ENCODE measurements around the gene XXYLT1. TPM values are rescaled to one million over a fixed set of nuclear protein-coding genes. Genes with fewer than 3 reads are reported as not detected.

Gene XXYLT1
- total RNA-seq, 1 donor from 2014 or later = 16.4 TPM

DNA sequence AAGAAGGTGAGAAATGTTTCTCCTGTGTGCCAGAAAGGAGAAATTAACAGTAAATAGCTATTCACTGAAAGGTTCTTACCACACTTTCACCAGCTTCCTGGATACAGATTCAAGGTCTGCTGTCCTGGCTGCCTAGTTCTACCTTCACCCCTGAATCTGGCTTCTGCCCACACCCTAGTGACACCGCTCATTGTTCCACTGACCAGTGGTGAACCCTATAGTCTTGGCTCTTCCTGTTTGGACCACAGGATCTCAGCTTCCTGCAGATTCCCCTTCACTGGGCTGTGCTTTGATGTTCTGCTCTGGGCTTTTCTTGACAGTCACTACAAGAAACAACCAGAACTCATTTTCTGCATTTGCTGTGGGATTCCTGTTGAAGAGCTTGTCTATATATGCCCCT, 250.0 kb downstream of the XXYLT1 start:
- H3F3A ChIP-seq (ENCODE audit: low read depth) = no peaks in the 10 kb centered on the region
- Mint-ChIP-seq H3K36me3 (peaks cover 1% of the 10 kb centered on the region), H3K4me1 (peaks cover 6% of the 10 kb centered on the region), H3K4me3 (no peak overlapping the region), H3K27me3 (ENCODE audit: insufficient read depth, low read depth) (peaks cover 12% of the 10 kb centered on the region), H3K27ac (no peak overlapping the region), H3K9me3 (peaks cover 15% of the 10 kb centered on the region)
- no peak for DNase-seq (ENCODE audit: low spot score)
- H2AFZ ChIP-seq (replicated peaks) = no peak overlapping the region
- no peak overlapping the region for H3K4me2 ChIP-seq
- no peak overlapping the region for H3K27ac ChIP-seq
- H3K9ac ChIP-seq = no peak overlapping the region
- TF ChIP-seq EZH2phosphoT487 (IDR thresholded peaks at IDR 0.05) (no peak), EZH2 (IDR thresholded peaks at IDR 0.05) (no peak)
- TF ChIP-seq, protein P1, sequence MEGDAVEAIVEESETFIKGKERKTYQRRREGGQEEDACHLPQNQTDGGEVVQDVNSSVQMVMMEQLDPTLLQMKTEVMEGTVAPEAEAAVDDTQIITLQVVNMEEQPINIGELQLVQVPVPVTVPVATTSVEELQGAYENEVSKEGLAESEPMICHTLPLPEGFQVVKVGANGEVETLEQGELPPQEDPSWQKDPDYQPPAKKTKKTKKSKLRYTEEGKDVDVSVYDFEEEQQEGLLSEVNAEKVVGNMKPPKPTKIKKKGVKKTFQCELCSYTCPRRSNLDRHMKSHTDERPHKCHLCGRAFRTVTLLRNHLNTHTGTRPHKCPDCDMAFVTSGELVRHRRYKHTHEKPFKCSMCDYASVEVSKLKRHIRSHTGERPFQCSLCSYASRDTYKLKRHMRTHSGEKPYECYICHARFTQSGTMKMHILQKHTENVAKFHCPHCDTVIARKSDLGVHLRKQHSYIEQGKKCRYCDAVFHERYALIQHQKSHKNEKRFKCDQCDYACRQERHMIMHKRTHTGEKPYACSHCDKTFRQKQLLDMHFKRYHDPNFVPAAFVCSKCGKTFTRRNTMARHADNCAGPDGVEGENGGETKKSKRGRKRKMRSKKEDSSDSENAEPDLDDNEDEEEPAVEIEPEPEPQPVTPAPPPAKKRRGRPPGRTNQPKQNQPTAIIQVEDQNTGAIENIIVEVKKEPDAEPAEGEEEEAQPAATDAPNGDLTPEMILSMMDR (IDR thresholded peaks at IDR 0.05) = no peak
- no peak overlapping the region for H3K4me3 ChIP-seq
- no peaks in the 10 kb centered on the region for H3K36me3 ChIP-seq
- H4K20me1 ChIP-seq (ENCODE audit: low read depth) = no peaks in the 10 kb centered on the region
- no peaks in the 10 kb centered on the region for H3K9me3 ChIP-seq (ENCODE audit: low read depth)
- H3K27me3 ChIP-seq = no peaks in the 10 kb centered on the region
- H3K4me1 ChIP-seq = no peaks in the 10 kb centered on the region
- no peaks in the 10 kb centered on the region for H3K79me2 ChIP-seq (ENCODE audit: low read depth)

DNA sequence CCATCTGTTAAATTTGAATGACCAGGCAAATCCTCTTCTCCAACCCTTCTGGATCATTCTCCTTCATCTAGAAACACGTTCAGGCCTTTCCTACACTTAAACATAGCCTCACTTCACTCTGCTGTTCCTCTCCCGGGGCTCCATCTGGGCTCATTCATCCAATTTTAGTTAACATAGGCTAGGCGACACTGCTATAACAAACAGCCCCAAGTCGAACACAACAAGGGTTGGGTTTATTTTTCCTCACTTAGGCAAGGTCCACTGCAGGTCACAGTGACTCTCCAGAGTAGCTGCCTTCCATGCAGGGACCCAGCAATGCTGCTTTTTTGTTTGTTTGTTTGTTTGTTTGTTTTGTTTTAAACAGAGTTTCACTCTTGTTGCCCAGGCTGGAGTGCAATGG, 250.8 kb downstream of the XXYLT1 start:
- H3K27me3 Mint-ChIP-seq (ENCODE audit: insufficient read depth, low read depth) = peaks cover 14% of the 10 kb centered on the region

DNA sequence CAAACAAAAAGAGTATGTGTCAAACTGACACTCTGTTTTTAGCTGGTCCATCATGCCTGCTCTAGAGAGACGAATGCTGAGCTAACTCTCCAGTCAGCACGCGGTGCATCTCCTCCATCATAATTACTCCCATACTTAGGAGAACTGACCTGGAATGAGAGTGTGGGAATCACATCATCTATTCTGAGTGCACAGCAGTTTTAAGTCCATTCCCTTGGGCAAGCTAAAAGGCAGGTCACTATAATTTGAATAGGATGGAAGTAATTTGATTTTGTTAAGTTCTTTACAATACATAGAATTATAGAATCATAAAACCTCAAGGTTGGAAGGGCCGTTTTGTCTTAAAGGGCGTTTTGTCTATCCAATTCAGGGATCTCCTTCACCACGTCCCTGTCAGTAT, 251.6 kb downstream of the XXYLT1 start:
- H3K27me3 Mint-ChIP-seq (ENCODE audit: insufficient read depth, low read depth) = peaks cover 14% of the 10 kb centered on the region
- H3K4me3 Mint-ChIP-seq = no peak overlapping the region
- H3K27ac Mint-ChIP-seq = no peak overlapping the region

More for the DNA sequence above, 250.8 kb downstream of the XXYLT1 start:
- no peak overlapping the region for H3K9ac ChIP-seq
- peaks cover under 1% of the 10 kb centered on the region for H3K36me3 Mint-ChIP-seq
- no peaks in the 10 kb centered on the region for H3K4me1 ChIP-seq
- no peak overlapping the region for H3K27ac ChIP-seq
- no peaks in the 10 kb centered on the region for H3K27me3 ChIP-seq
- no peak overlapping the region for H3K4me3 ChIP-seq
- H3F3A ChIP-seq (ENCODE audit: low read depth) = no peaks in the 10 kb centered on the region
- H3K79me2 ChIP-seq (ENCODE audit: low read depth) = no peaks in the 10 kb centered on the region
- no peaks in the 10 kb centered on the region for H3K9me3 ChIP-seq (ENCODE audit: low read depth)
- no peaks in the 10 kb centered on the region for H3K36me3 ChIP-seq
- TF ChIP-seq, protein P1 (IDR thresholded peaks at IDR 0.05) = no peak
- TF ChIP-seq EZH2 (IDR thresholded peaks at IDR 0.05) (no peak), EZH2phosphoT487 (IDR thresholded peaks at IDR 0.05) (no peak)
- H3K4me1 Mint-ChIP-seq = peaks cover under 1% of the 10 kb centered on the region
- no peak for DNase-seq (ENCODE audit: low spot score)
- no peak overlapping the region for H3K27ac Mint-ChIP-seq
- H4K20me1 ChIP-seq (ENCODE audit: low read depth) = no peaks in the 10 kb centered on the region
- no peak overlapping the region for H2AFZ ChIP-seq (replicated peaks)
- no peak overlapping the region for H3K4me3 Mint-ChIP-seq
- no peak overlapping the region for H3K4me2 ChIP-seq
- H3K9me3 Mint-ChIP-seq = peaks cover 12% of the 10 kb centered on the region

More for the DNA sequence above, 251.6 kb downstream of the XXYLT1 start:
- Mint-ChIP-seq H3K36me3 (no peaks in the 10 kb centered on the region), H3K4me1 (no peaks in the 10 kb centered on the region), H3K9me3 (peaks cover 11% of the 10 kb centered on the region)
- no peak for DNase-seq (ENCODE audit: low spot score)
- no peaks in the 10 kb centered on the region for H3F3A ChIP-seq (ENCODE audit: low read depth)
- H3K4me1 ChIP-seq = no peaks in the 10 kb centered on the region
- H3K36me3 ChIP-seq = no peaks in the 10 kb centered on the region
- H3K27ac ChIP-seq = no peak overlapping the region
- no peaks in the 10 kb centered on the region for H3K79me2 ChIP-seq (ENCODE audit: low read depth)
- no peak overlapping the region for H2AFZ ChIP-seq (replicated peaks)
- H4K20me1 ChIP-seq (ENCODE audit: low read depth) = no peaks in the 10 kb centered on the region
- H3K27me3 ChIP-seq = no peaks in the 10 kb centered on the region
- no peak overlapping the region for H3K9ac ChIP-seq
- no peaks in the 10 kb centered on the region for H3K9me3 ChIP-seq (ENCODE audit: low read depth)
- TF ChIP-seq, protein P1 (IDR thresholded peaks at IDR 0.05) = no peak
- TF ChIP-seq EZH2phosphoT487 (IDR thresholded peaks at IDR 0.05) = no peak
- no peak for TF ChIP-seq EZH2 (IDR thresholded peaks at IDR 0.05)
- H3K4me3 ChIP-seq = no peak overlapping the region
- H3K4me2 ChIP-seq = no peak overlapping the region

Small RNAs within 50 kb of the gene (microRNA-seq; reads per million reads assigned to microRNA genes)
- not detected for gene MIR3137

Small RNAs within 50 kb of the gene (small RNA-seq; reads per million reads assigned to genes)
- gene MIR3137 = not detected
- gene RN7SL36P = not detected
- not detected for gene RNU6-25P

Other genes starting within 250 kb of the XXYLT1 start
- 54.7 and 68.4 TPM in 2 replicates for gene ACAP2, start 171.9 kb upstream of the XXYLT1 start, total RNA-seq (ENCODE audit: low replicate concordance)